HepG2 (cell line): Measurements from ENCODE around the gene CC2D1B. TPM values are rescaled to one million over a fixed set of nuclear protein-coding genes. Genes with fewer than 3 reads are reported as not detected.
A peak's percentile ranks its signal among the peaks of the same experiment; 100 is the strongest.

Experiments
- CCDC6 ChIP-seq: sonication (generic); formaldehyde crosslinking; IDR thresholded peaks from 2 replicates; pipeline ENCODE4 v1.8.1; 2022; ENCODE audit warnings: mild to moderate bottlenecking, missing genetic modification reagents, moderate library complexity
- FOXJ3 ChIP-seq: sonication (generic); formaldehyde crosslinking; IDR thresholded peaks from 2 replicates; pipeline ENCODE4 v1.4.0; 2020; ENCODE audit warnings: missing genetic modification reagents, mild to moderate bottlenecking, borderline replicate concordance
- HDAC2 ChIP-seq: sonication (generic); formaldehyde crosslinking; IDR thresholded peaks from 2 replicates; pipeline ENCODE4 v1.4.0; 2020; ENCODE audit warnings: missing genetic modification reagents
- HOXA3 ChIP-seq: sonication (generic); formaldehyde crosslinking; IDR thresholded peaks from 2 replicates; pipeline ENCODE4 v1.5.0; 2020; ENCODE audit warnings: missing genetic modification reagents
- MATR3 ChIP-seq: sonication (generic); formaldehyde crosslinking; IDR thresholded peaks from 2 replicates; pipeline ENCODE4 v1.4.0; 2020; ENCODE audit warnings: missing genetic modification reagents
- MEIS1 ChIP-seq: sonication (generic); formaldehyde crosslinking; IDR thresholded peaks from 2 replicates; pipeline ENCODE4 v1.9.0; 2021; ENCODE audit warnings: mild to moderate bottlenecking, missing genetic modification reagents, moderate library complexity, borderline replicate concordance
- MEIS2 ChIP-seq: sonication (generic); formaldehyde crosslinking; IDR thresholded peaks from 2 replicates; pipeline ENCODE4 v1.9.0; 2021; ENCODE audit warnings: mild to moderate bottlenecking, missing genetic modification reagents
- NCOR1 ChIP-seq: fragments of 200-600 bp; sonication (generic); IDR thresholded peaks from 2 replicates; pipeline ENCODE4 v1.7.0; 2017; ENCODE audit warnings: antibody characterized with exemption, low read length, borderline replicate concordance
- PLRG1 ChIP-seq: fragments of 450-650 bp; conservative IDR thresholded peaks from 2 replicates; pipeline ENCODE4 v1.6.1; 2016
- POLR2A ChIP-seq, 2 experiments: IDR thresholded peaks; 2 replicates each; pipeline ENCODE4 v1.6.1; 2011; ENCODE audit warnings: low read depth in 2 of 2, low read length in 2 of 2, mild to moderate bottlenecking in 1 of 2, moderate library complexity in 1 of 2; ENCODE audit not compliant: insufficient read depth in 1 of 2
- REXO4 ChIP-seq: sonication (generic); formaldehyde crosslinking; IDR thresholded peaks from 2 replicates; pipeline ENCODE4 v1.8.0; 2022; ENCODE audit warnings: missing genetic modification reagents, mild to moderate bottlenecking, borderline replicate concordance
- SMAD1 ChIP-seq: sonication (generic); formaldehyde crosslinking; IDR thresholded peaks from 2 replicates; pipeline ENCODE4 v1.4.0; 2020; ENCODE audit warnings: missing genetic modification reagents, low read depth, mild to moderate bottlenecking, borderline replicate concordance
- SP4 ChIP-seq: sonication (generic); formaldehyde crosslinking; IDR thresholded peaks from 2 replicates; pipeline ENCODE4 v1.8.1; 2023; ENCODE audit warnings: mild to moderate bottlenecking, missing genetic modification reagents
- SRF ChIP-seq: IDR thresholded peaks from 2 replicates; pipeline ENCODE4 v1.6.1; 2011; ENCODE audit warnings: mild to moderate bottlenecking, low read depth, low read length, moderate library complexity
- STAT5B ChIP-seq: sonication (generic); formaldehyde crosslinking; IDR thresholded peaks from 2 replicates; pipeline ENCODE4 v1.4.0; 2020; ENCODE audit warnings: missing genetic modification reagents
- THRA ChIP-seq: sonication (generic); formaldehyde crosslinking; IDR thresholded peaks from 2 replicates; pipeline ENCODE4 v1.4.0; 2020; ENCODE audit warnings: missing genetic modification reagents, borderline replicate concordance
- ZBTB38 ChIP-seq: sonication (generic); formaldehyde crosslinking; IDR thresholded peaks from 2 replicates; pipeline ENCODE4 v1.5.1; 2020; ENCODE audit warnings: mild to moderate bottlenecking, missing genetic modification reagents
- ZFP36L1 ChIP-seq: sonication (generic); formaldehyde crosslinking; IDR thresholded peaks from 2 replicates; pipeline ENCODE4 v1.8.0; 2022; ENCODE audit warnings: mild to moderate bottlenecking, missing genetic modification reagents, moderate library complexity
- ZFY ChIP-seq: sonication (generic); formaldehyde crosslinking; IDR thresholded peaks from 2 replicates; pipeline ENCODE4 v1.4.0; 2020; ENCODE audit warnings: missing genetic modification reagents
- ZNF160 ChIP-seq: sonication (generic); formaldehyde crosslinking; IDR thresholded peaks from 2 replicates; pipeline ENCODE4 v1.8.0; 2022; ENCODE audit warnings: mild to moderate bottlenecking, inconsistent platforms, missing genetic modification reagents
- ZNF235 ChIP-seq: sonication (generic); formaldehyde crosslinking; IDR thresholded peaks from 2 replicates; pipeline ENCODE4 v1.8.1; 2023; ENCODE audit warnings: mild to moderate bottlenecking, missing genetic modification reagents, borderline replicate concordance
- ZNF274 ChIP-seq: sonication (generic); formaldehyde crosslinking; IDR thresholded peaks from 2 replicates; pipeline ENCODE4 v1.5.1; 2020; ENCODE audit warnings: mild to moderate bottlenecking, missing genetic modification reagents
- ZNF280D ChIP-seq: sonication (generic); formaldehyde crosslinking; IDR thresholded peaks from 2 replicates; pipeline ENCODE4 v1.5.1; 2020; ENCODE audit warnings: mild to moderate bottlenecking, missing genetic modification reagents
- ZNF335 ChIP-seq: sonication (generic); formaldehyde crosslinking; IDR thresholded peaks from 2 replicates; pipeline ENCODE4 v1.4.0; 2020; ENCODE audit warnings: missing genetic modification reagents
- ZNF354B ChIP-seq: sonication (generic); formaldehyde crosslinking; IDR thresholded peaks from 2 replicates; pipeline ENCODE4 v1.8.0; 2022; ENCODE audit warnings: mild to moderate bottlenecking, missing genetic modification reagents
- ZNF740 ChIP-seq: sonication (generic); formaldehyde crosslinking; IDR thresholded peaks from 2 replicates; pipeline ENCODE4 v1.4.0; 2020; ENCODE audit warnings: missing genetic modification reagents
- ZSCAN21 ChIP-seq: sonication (generic); formaldehyde crosslinking; IDR thresholded peaks from 2 replicates; pipeline ENCODE4 v1.8.0; 2022; ENCODE audit warnings: mild to moderate bottlenecking, missing genetic modification reagents, moderate library complexity, borderline replicate concordance
- polyA plus RNA-seq, 8 experiments: library from polyadenylated mRNA; depleted of rRNA in 3 of 8; stranded (reverse) in 7 of 8; unstranded in 1 of 8; fragments of >200 nt; fragmentation: Illumina TruSeq in 4 of 8; extraction: Trizol in 4 of 8; gene quantifications; 2 replicates each; pipeline versions ENCODE4 v1.2.1 to v1.2.3, GENCODE V29; 2011 to 2016; ENCODE audit warnings: low read depth in 4 of 8, missing spikeins in 1 of 8, mixed read lengths in 1 of 8; ENCODE audit not compliant: insufficient read depth in 1 of 8
- total RNA-seq, 5 experiments: library from RNA; depleted of rRNA; stranded (reverse); fragments of >200 nt; fragmentation: Illumina TruSeq; extraction: Trizol; gene quantifications; 2 replicates each; pipeline ENCODE4 v1.2.3, GENCODE V29; 2016; ENCODE audit warnings: low read depth in 1 of 5

Gene CC2D1B
- total and polyA plus RNA-seq, 2 of the 13 experiments (the other 11 are each of a cell fraction or from before 2014, with no cell fraction given) = 7.2 to 19.2 TPM

GRCh38 chr1:52305417-52306226 lies 60.4 kb downstream of the CC2D1B start (continued):
- TF ChIP-seq THRA (CRISPR knock-in tag) (peak; percentile 19; the same call in 1 of the 2 replicates), FOXJ3 (CRISPR knock-in tag) (no peak), ZSCAN21 (CRISPR knock-in tag) (peak; percentile 52; the same call in 1 of the 2 replicates), MEIS2 (CRISPR knock-in tag) (0 out of 2 replicates have a peak, but pooled peaks have one; percentile 50), ZNF335 (CRISPR knock-in tag) (no peak), ZNF280D (CRISPR knock-in tag) (no peak), SP4 (CRISPR knock-in tag) (peak; percentile 49), ZNF354B (no peak), HOXA3 (peak; percentile 76; the same call in 1 of the 2 replicates), PLRG1 (no peak), POLR2A (IDR thresholded peaks at IDR 0.05; ENCODE audit: insufficient read depth in 1 of 2, low read depth in 2 of 2, low read length in 2 of 2) (peak in 1 of 2 experiments; percentile 25; a peak in 1 of 4 replicates), MEIS1 (no peak), SMAD1 (CRISPR knock-in tag) (no peak), ZBTB38 (CRISPR knock-in tag) (peak; percentile 85), SRF (no peak), ZFP36L1 (no peak), ZFY (peak; percentile 44; the same call in 1 of the 2 replicates), HDAC2 (CRISPR knock-in tag) (peak; percentile 76; the same call in 1 of the 2 replicates), ZNF160 (CRISPR knock-in tag) (no peak), ZNF235 (CRISPR knock-in tag) (no peak), ZNF274 (CRISPR knock-in tag) (no peak), STAT5B (CRISPR knock-in tag) (no peak), CCDC6 (CRISPR knock-in tag) (no peak), NCOR1 (peak; percentile 35; the same call in 1 of the 2 replicates), MATR3 (no peak), REXO4 (CRISPR knock-in tag) (no peak), ZNF740 (CRISPR knock-in tag) (no peak)
